GM13977 (cell line): ENCODE measurements around the gene EXD3.
A peak's percentile ranks its signal among the peaks of the same experiment; 100 is the strongest.
"Not testable (repeated sequence)": the region's sequence is repeated elsewhere in the genome, so short reads cannot be mapped to it uniquely, and the experiment has no call there.

Experiments used
- DNase-seq: peaks from one replicate; pipeline ENCODE4 v3.0.0; 2012; ENCODE audit warnings: low spot score
- in situ Hi-C: fragments of 300-500 bp; cut with MboI; formaldehyde crosslinking; loops from one replicate; pipeline ENCODE4 v1.12.0; 2022; ENCODE audit warnings: low sequenced_read_pairs, low pct_unique_long_range_greater_than_20kb, mixed read lengths, inconsistent platforms; ENCODE audit not compliant: unreplicated experiment
- TF ChIP-seq, protein P1 (sequence below): IDR thresholded peaks from 2 replicates; pipeline ENCODE4 v1.5.1; 2012; ENCODE audit warnings: mild to moderate bottlenecking, control low read depth; ENCODE audit not compliant: insufficient read depth; ENCODE audit errors: extremely low read depth, missing control alignments

Gene EXD3

DNA sequence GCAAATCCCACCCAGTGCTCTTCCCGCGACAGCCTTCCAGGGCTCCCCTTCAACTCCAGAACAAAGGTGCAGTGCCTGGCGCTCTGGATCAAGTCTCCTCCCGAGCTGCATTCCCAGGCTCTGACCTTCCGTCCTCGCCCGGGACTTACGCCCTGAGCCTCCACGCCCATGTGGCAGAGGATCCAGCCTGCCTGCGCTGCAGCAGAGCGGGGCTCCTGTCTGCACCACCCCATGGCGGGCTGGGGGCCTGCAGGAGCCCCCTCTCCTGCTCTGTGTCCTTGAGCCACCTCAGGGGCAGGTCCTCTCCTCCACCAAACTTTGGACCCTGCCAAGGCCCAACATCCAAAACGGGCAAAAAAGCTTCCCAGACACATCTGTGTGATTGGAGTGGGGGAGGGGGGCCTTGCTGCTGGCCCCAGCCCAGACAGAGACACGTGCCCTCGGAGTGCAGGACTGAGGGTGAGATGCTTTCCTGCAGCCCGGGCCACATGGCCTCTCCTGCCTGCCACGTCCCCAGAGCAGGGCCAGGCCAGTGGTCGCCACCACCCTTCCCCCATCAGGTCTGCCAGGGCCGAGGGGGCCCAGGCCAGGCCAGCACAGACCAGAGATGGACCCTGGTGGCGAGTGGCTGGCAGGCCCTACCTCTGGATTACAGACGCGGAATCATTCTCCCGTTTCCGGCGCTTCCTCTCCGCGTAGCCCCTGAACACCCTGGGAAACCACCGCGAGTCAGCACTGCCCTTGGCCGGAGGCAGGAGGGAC, 31.8 kb upstream of the EXD3 start:
- in situ Hi-C loops = no loop called here
- DNase-seq = no peak
- TF ChIP-seq, protein P1, sequence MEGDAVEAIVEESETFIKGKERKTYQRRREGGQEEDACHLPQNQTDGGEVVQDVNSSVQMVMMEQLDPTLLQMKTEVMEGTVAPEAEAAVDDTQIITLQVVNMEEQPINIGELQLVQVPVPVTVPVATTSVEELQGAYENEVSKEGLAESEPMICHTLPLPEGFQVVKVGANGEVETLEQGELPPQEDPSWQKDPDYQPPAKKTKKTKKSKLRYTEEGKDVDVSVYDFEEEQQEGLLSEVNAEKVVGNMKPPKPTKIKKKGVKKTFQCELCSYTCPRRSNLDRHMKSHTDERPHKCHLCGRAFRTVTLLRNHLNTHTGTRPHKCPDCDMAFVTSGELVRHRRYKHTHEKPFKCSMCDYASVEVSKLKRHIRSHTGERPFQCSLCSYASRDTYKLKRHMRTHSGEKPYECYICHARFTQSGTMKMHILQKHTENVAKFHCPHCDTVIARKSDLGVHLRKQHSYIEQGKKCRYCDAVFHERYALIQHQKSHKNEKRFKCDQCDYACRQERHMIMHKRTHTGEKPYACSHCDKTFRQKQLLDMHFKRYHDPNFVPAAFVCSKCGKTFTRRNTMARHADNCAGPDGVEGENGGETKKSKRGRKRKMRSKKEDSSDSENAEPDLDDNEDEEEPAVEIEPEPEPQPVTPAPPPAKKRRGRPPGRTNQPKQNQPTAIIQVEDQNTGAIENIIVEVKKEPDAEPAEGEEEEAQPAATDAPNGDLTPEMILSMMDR = no peak

DNA sequence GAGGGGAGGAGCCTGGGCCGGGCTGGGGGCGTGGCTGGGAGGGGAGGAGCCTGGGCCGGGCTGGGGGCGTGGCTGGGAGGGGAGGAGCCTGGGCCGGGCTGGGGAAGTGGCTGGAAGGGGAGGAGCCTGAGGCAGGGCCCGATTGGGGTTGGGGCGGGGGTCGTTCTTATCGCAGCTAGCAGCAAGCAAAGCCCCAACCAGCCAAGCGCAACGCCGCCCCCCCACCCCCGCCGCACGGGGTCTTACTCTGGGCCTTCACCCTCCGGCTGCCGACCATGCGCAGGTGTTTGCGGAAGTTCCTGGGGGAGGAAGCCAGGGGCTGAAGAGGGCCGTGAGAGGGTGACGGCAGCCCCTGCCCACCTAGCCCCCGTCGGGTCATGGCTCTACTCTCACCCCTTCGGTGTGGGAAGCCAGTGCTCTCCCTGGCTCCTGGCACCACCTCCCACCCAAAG, 31.2 kb upstream of the EXD3 start:
- DNase-seq = peak; percentile 81

DNA sequence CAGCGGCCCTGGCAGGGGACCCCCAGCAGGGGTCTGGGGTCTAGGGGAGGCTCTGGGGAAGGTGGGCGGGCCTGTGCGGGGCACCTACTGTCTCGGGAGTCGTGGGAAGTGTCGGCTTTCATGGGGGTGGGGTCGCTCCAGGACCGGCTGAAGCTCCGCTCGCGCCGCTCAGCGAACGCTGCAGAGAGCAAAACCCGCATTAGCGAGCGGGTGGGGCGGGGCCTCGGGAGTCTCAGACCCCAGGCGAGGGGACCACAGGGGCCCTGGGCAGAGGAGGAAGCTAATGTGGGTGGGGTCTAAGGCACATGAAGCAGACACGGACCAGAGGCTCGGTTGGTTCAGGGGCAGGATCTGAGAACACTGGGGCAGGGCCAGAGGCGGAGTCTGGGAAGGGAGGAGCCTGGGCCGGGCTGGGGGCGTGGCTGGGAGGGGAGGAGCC, 30.7 kb upstream of the EXD3 start:
- TF ChIP-seq, protein P1 = no peak
- in situ Hi-C loops = no loop called here
- peak; percentile 93 for DNase-seq

More for the DNA sequence above, 31.2 kb upstream of the EXD3 start:
- in situ Hi-C loops = no loop called here
- TF ChIP-seq, protein P1 = no peak

DNA sequence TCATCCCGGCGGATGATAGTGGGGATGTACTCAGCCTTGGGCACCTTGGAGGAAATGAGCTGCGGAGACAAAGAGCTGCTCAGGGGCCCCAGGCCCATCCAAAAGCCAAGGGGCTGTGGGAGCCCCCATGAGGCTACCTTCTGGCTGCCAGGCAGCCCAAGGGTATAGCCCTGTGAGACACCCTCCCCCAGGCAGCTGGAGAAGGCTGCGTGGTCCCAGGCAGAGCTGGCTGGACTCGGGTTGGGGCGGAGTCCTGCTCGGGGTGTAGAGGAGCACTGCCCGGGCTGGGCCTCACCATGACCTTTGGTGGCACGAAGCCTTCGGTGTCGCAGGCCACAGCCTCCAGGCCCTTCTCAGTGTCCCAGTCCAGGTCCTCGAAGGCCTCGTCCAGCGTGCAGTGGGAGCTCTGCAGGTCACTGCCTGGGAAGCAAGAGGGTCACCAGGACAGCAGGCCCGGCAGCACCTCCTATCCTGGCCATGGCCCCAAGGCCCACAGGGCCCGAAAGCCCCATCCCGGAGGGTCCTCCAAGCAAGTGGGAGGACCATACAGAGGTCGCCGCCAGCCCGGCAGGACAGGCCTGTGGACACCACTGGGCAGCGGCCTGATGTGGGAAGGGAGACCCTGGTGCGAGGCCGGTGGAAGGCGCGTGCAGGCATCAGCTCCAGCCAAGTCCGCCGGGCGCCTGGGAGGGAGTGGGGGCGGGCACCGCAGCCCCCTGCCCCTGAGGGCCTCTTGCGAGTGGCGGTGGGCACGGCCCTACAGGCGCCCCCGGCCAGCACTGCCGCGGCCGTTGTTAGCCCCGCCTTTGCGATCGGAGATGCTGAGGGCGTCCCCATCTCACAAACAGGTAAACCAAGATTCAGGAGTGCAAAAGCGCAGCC, 30.0 kb upstream of the EXD3 start:
- no peak for DNase-seq
- in situ Hi-C loops = no loop called here
- TF ChIP-seq, protein P1 = no peak

DNA sequence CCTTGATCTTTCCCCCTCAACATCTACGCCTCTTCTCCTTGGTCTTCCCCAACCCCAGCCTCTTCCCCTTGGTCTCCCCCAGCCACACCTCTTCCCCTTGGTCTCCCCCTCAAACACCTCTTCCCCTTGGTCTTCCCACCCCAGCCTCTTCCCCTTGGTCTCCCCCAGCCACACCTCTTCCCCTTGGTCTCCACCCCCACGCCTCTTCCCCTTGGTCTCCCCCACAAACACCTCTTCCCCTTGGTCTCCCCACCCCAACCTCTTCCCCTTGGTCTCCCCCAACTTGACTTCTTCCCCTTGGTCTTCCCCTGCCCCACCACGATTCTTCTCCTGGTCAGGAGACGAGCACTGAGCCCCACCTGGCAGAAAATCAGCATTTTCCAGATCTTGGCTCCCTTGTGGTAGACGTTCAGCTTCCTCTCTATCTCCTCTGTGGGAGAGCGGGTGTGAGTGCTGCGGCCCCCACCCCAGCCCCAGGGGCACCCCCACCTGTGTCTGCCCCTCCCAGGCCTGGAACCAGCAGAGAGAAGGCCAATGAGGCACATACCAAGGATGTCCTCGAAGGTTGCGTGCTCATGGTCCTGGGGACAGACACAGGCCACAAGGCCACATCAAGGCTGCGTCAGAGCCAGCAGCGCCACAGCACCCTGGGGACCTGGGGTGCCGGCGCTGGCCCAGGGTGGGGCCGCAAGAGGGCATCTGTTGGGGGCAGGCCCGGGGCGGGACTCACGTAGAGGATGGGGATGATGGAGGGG, 29.2 kb upstream of the EXD3 start:
- TF ChIP-seq, protein P1 = no peak
- in situ Hi-C loops = no loop called here
- no peak for DNase-seq

DNA sequence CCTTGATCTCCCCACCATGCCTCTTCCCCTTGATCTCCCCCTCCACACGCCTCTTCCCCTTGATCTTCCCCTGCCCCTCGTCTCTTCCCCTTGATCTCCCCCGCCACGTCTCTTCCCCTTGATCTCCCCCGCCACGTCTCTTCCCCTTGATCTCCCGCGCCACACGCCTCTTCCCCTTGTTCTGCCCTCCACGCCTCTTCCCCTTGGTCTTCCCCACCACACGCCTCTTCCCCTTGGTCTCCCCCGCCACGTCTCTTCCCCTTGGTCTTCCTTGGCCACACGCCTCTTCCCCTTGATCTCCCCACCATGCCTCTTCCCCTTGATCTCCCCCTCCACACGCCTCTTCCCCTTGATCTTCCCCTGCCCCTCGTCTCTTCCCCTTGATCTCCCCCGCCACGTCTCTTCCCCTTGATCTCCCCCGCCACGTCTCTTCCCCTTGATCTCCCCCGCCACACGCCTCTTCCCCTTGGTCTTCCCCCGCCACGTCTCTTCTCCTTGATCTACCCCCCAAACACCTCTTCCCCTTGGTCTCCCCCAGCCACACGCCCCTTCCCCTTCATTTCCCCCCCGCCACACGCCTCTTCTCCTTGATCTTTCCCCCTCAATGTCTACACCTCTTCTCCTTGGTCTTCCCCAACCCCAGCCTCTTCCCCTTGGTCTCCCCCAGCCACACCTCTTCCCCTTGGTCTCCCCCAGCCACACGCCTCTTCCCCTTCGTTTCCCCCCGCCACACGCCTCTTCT, 28.5 kb upstream of the EXD3 start:
- in situ Hi-C loops, DNase-seq: not testable (repeated sequence)

DNA sequence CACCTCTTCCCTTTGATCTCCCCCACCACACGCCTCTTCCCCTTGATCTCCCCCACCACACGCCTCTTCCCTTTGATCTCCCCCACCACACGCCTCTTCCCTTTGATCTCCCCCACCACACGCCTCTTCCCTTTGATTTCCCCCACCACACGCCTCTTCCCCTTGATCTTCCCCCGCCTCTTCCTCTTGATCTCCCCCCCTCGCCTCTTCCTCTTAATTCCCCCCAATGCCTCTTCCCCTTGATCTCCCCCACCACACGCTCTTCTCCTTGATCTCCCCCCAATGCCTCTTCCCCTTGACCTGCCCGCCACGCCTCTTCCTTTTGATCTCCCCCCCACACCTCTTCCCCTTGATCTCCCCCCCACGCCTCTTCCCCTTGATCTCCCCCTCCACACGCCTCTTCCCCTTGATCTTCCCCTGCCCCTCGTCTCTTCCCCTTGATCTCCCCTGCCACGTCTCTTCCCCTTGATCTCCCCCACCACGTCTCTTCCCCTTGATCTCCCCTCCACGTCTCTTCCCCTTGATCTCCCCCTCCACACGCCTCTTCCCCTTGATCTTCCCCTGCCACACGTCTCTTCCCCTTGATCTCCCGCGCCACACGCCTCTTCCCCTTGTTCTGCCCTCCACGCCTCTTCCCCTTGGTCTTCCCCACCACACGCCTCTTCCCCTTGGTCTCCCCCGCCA, 27.7 kb upstream of the EXD3 start:
- DNase-seq, in situ Hi-C loops: not testable (repeated sequence)
